ENCODE data around the gene CAMP.
A peak's percentile ranks its signal among the peaks of the same experiment; 100 is the strongest.
"Not testable (repeated sequence)": the region's sequence is repeated elsewhere in the genome, so short reads cannot be mapped to it uniquely, and the experiment has no call there.

Gene CAMP
- 0 reads per million in 4 experiments for total RNA-seq

GRCh38 chr3:48222616-48223513, at the start of gene CAMP:
TSS of gene CAMP (plus strand) at chr3:48223495. CDS start at chr3:48223512, 17 bp downstream.
- DNase-seq: no peak

GRCh38 chr3:48178072-48178471, 45.2 kb upstream of the CAMP start:
- DNase-seq: no peak

GRCh38 chr3:48180021-48180420, 43.3 kb upstream of the CAMP start:
- DNase-seq: no peak

GRCh38 chr3:48180531-48181253, 42.6 kb upstream of the CAMP start:
- no peak for DNase-seq

GRCh38 chr3:48184299-48184698, 39.0 kb upstream of the CAMP start:
- no peak for DNase-seq

- no peak for DNase-seq
Observed at GRCh38 chr3:48185129-48185528, 38.2 kb upstream of the CAMP start.

GRCh38 chr3:48186631-48187300, 36.5 kb upstream of the CAMP start:
- DNase-seq: no peak

GRCh38 chr3:48187301-48187578, 36.1 kb upstream of the CAMP start:
- DNase-seq: no peak

- no peak for DNase-seq
Observed at GRCh38 chr3:48187579-48188265, 35.6 kb upstream of the CAMP start.

GRCh38 chr3:48188266-48189201, 34.8 kb upstream of the CAMP start, which contains the start of gene CDC25A:
TSS of gene CDC25A (minus strand) at chr3:48188417. CDS start at chr3:48187947, 470 bp downstream.
- DNase-seq: peak; percentile 86

- no peak for DNase-seq
Observed at GRCh38 chr3:48189321-48189720, 34.0 kb upstream of the CAMP start.

- DNase-seq: no peak
Observed at GRCh38 chr3:48190911-48191310, 32.4 kb upstream of the CAMP start.

GRCh38 chr3:48194446-48195071, 28.7 kb upstream of the CAMP start:
- DNase-seq: no peak

- DNase-seq: no peak
Observed at GRCh38 chr3:48196611-48197010, 26.7 kb upstream of the CAMP start.

GRCh38 chr3:48199117-48199516, 24.2 kb upstream of the CAMP start:
- DNase-seq: no peak

GRCh38 chr3:48202632-48203031, 20.7 kb upstream of the CAMP start:
- DNase-seq: no peak

GRCh38 chr3:48208076-48208475, 15.2 kb upstream of the CAMP start:
- DNase-seq: no peak

GRCh38 chr3:48209445-48209844, 13.8 kb upstream of the CAMP start:
- no peak for DNase-seq

GRCh38 chr3:48210534-48210933, 12.8 kb upstream of the CAMP start:
- DNase-seq: not testable (repeated sequence)

GRCh38 chr3:48211776-48212175, 11.5 kb upstream of the CAMP start:
- DNase-seq: not testable (repeated sequence)

GRCh38 chr3:48214225-48214624, 9.1 kb upstream of the CAMP start:
- DNase-seq: no peak
